Measurements from ENCODE around the gene SPDYE6.

DNA sequence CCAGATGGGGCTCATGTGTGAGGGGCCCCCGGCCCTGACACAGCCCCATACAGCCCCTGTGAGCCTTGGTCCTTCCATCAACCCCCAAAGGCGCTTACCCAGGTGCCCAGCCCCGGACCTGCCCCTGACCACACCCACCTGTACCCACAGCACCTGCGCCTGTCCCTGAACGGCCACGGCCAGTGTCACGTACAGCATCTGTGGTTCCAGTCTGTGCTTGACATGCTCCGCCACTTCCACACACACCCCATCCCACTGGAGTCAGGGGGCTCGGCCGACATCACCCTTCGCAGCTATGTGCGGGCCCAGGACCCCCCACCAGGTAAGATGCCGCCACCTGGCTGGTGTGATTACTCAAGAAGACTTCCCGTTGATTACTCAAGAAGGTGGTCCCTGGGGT, 36.1 kb downstream of the SPDYE6 start:
- no peak for TF ChIP-seq POLR2A (IDR thresholded peaks at IDR 0.05)
- TF ChIP-seq, protein P1, sequence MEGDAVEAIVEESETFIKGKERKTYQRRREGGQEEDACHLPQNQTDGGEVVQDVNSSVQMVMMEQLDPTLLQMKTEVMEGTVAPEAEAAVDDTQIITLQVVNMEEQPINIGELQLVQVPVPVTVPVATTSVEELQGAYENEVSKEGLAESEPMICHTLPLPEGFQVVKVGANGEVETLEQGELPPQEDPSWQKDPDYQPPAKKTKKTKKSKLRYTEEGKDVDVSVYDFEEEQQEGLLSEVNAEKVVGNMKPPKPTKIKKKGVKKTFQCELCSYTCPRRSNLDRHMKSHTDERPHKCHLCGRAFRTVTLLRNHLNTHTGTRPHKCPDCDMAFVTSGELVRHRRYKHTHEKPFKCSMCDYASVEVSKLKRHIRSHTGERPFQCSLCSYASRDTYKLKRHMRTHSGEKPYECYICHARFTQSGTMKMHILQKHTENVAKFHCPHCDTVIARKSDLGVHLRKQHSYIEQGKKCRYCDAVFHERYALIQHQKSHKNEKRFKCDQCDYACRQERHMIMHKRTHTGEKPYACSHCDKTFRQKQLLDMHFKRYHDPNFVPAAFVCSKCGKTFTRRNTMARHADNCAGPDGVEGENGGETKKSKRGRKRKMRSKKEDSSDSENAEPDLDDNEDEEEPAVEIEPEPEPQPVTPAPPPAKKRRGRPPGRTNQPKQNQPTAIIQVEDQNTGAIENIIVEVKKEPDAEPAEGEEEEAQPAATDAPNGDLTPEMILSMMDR (IDR thresholded peaks at IDR 0.05), result no peak

Measured in adrenal gland (tissue), 5 donors.